Liver (tissue), 3 donors: ENCODE results near the gene RPS27A.
"Not testable (repeated sequence)": the region's sequence is repeated elsewhere in the genome, so short reads cannot be mapped to it uniquely, and the experiment has no call there.

ENCODE experiments used
- ATF3 ChIP-seq: IDR thresholded peaks from 2 replicates; pipeline ENCODE4 v1.6.1; 2016; ENCODE audit warnings: antibody characterized with exemption
- CTCF ChIP-seq: fragments of 150-350 bp; IDR thresholded peaks from 2 replicates; pipeline ENCODE4 v1.5.1; 2017; ENCODE audit warnings: improper control_type of control experiment, low read depth, low read length; ENCODE audit not compliant: missing input control
- EGR1 ChIP-seq, 2 donors: IDR thresholded peaks; 2 replicates each; pipeline ENCODE4 v1.6.1; 2016 to 2018; ENCODE audit warnings: antibody characterized with exemption in 2 of 2, low read depth in 2 of 2
- GABPA ChIP-seq, 2 donors: IDR thresholded peaks in 1 of 2; conservative IDR thresholded peaks in 1 of 2; 2 replicates each; pipeline ENCODE4 v1.6.1; 2016; ENCODE audit warnings: antibody characterized with exemption in 2 of 2, mild to moderate bottlenecking in 1 of 2, moderate library complexity in 1 of 2
- HNF4A ChIP-seq, 2 donors: conservative IDR thresholded peaks; 2 replicates each; pipeline ENCODE4 v1.6.1; 2016; ENCODE audit warnings: antibody characterized with exemption in 2 of 2, mild to moderate bottlenecking in 2 of 2
- JUND ChIP-seq, 2 donors: IDR thresholded peaks; 2 replicates each; pipeline ENCODE4 v1.6.1; 2016; ENCODE audit warnings: antibody characterized with exemption in 2 of 2
- MAX ChIP-seq: IDR thresholded peaks from 2 replicates; pipeline ENCODE4 v1.6.1; 2016; ENCODE audit warnings: antibody characterized with exemption
- RAD21 ChIP-seq, 2 donors: IDR thresholded peaks; 2 replicates each; pipeline ENCODE4 v1.6.1; 2016; ENCODE audit warnings: antibody characterized with exemption in 2 of 2, mild to moderate bottlenecking in 2 of 2
- REST ChIP-seq: IDR thresholded peaks from 2 replicates; pipeline ENCODE4 v1.6.1; 2016; ENCODE audit warnings: antibody characterized with exemption, mild to moderate bottlenecking
- SP1 ChIP-seq: IDR thresholded peaks from 2 replicates; pipeline ENCODE4 v1.6.1; 2018; ENCODE audit warnings: antibody characterized with exemption, mild to moderate bottlenecking
- TAF1 ChIP-seq: conservative IDR thresholded peaks from 2 replicates; pipeline ENCODE4 v1.6.1; 2016; ENCODE audit warnings: antibody characterized with exemption, mild to moderate bottlenecking
- YY1 ChIP-seq: IDR thresholded peaks from 2 replicates; pipeline ENCODE4 v1.6.1; 2016; ENCODE audit warnings: antibody characterized with exemption, mild to moderate bottlenecking
- ZBTB33 ChIP-seq: IDR thresholded peaks from 2 replicates; pipeline ENCODE4 v1.6.1; 2016; ENCODE audit warnings: antibody characterized with exemption
- donor health status: healthy.
- donor health status: healthy.

GRCh38 chr2:55280851-55281546 lies 48.5 kb downstream of the RPS27A start:
- TF ChIP-seq ATF3; REST; CTCF; JUND (IDR thresholded peaks at IDR 0.05); HNF4A (conservative IDR thresholded peaks at IDR 0.05); GABPA (IDR thresholded peaks at IDR 0.05 in 1 of 2, conservative IDR thresholded peaks at IDR 0.05 in 1 of 2); TAF1; MAX; RAD21 (IDR thresholded peaks at IDR 0.05); YY1; ZBTB33; EGR1 (IDR thresholded peaks at IDR 0.05; ENCODE audit: low read depth in 2 of 2); SP1: not testable (repeated sequence)
